ENCODE measurements around the gene TOLLIP. TPM values are rescaled to one million over a fixed set of nuclear protein-coding genes. Genes with fewer than 3 reads are reported as not detected.

The TOLLIP gene
- total RNA-seq, 2 donors from 2014 or later = 29.6 to 41.0 TPM

GRCh38 chr11:1232021-1232882 is 77.2 kb downstream of the TOLLIP start:
- H3K36me3 ChIP-seq = no peaks in the 10 kb centered on the region
- H3K27me3 ChIP-seq = no peaks in the 10 kb centered on the region
- DNase-seq (ENCODE audit: low spot score) = no peak
- H3K4me1 ChIP-seq = no peaks in the 10 kb centered on the region
- H3K27ac ChIP-seq = no peak overlapping the region
- TF ChIP-seq CTCF (IDR thresholded peaks at IDR 0.05) = no peak
- no peaks in the 10 kb centered on the region for H3K9me3 ChIP-seq
- no peak overlapping the region for H3K4me3 ChIP-seq

- Histone ChIP-seq H3K27ac (no peak overlapping the region), H3K9me3 (no peaks in the 10 kb centered on the region), H3K27me3 (no peaks in the 10 kb centered on the region), H3K36me3 (no peaks in the 10 kb centered on the region), H3K4me1 (no peaks in the 10 kb centered on the region), H3K4me3 (no peak overlapping the region)
- DNase-seq (ENCODE audit: low spot score) = no peak
- no peak for TF ChIP-seq CTCF (IDR thresholded peaks at IDR 0.05)
Observed at GRCh38 chr11:1231396-1232020, 77.9 kb downstream of the TOLLIP start.

- no peak for DNase-seq (ENCODE audit: low spot score)
- no peaks in the 10 kb centered on the region for H3K27me3 ChIP-seq
Observed at GRCh38 chr11:1230456-1231395, 78.7 kb downstream of the TOLLIP start.

GRCh38 chr11:1230121-1230455 is 79.3 kb downstream of the TOLLIP start:
- no peaks in the 10 kb centered on the region for H3K36me3 ChIP-seq
- no peaks in the 10 kb centered on the region for H3K27me3 ChIP-seq
- H3K4me1 ChIP-seq = no peaks in the 10 kb centered on the region
- TF ChIP-seq CTCF (IDR thresholded peaks at IDR 0.05) = no peak
- no peak for DNase-seq (ENCODE audit: low spot score)
- no peak overlapping the region for H3K27ac ChIP-seq
- H3K9me3 ChIP-seq = no peaks in the 10 kb centered on the region
- no peak overlapping the region for H3K4me3 ChIP-seq

More at GRCh38 chr11:1230456-1231395, 78.7 kb downstream of the TOLLIP start:
- no peak for TF ChIP-seq CTCF (IDR thresholded peaks at IDR 0.05)
- H3K27ac ChIP-seq = no peak overlapping the region
- H3K9me3 ChIP-seq = no peaks in the 10 kb centered on the region
- H3K4me1 ChIP-seq = no peaks in the 10 kb centered on the region
- H3K4me3 ChIP-seq = no peak overlapping the region
- no peaks in the 10 kb centered on the region for H3K36me3 ChIP-seq

GRCh38 chr11:1229471-1230120 is 79.8 kb downstream of the TOLLIP start:
- no peak overlapping the region for H3K27ac ChIP-seq
- H3K36me3 ChIP-seq = no peaks in the 10 kb centered on the region
- H3K4me1 ChIP-seq = no peaks in the 10 kb centered on the region
- H3K9me3 ChIP-seq = no peaks in the 10 kb centered on the region
- no peak overlapping the region for H3K4me3 ChIP-seq
- H3K27me3 ChIP-seq = no peaks in the 10 kb centered on the region
- DNase-seq (ENCODE audit: low spot score) = no peak
- TF ChIP-seq CTCF (IDR thresholded peaks at IDR 0.05) = no peak
